HL-60 (cell line): Measurements from ENCODE around the gene TLL1.

Source experiments
- DNase-seq, 2 experiments: peaks; one replicate each; pipeline ENCODE4 v3.0.0-alpha.2; 2010 to 2020; ENCODE audit warnings: low read depth in 1 of 2, low spot score in 1 of 2
- H3K27ac ChIP-seq: fragments of 250-450 bp; sonication (Bioruptor Pico); replicated peaks from 2 replicates; pipeline ENCODE4 v1.5.1; 2020; ENCODE audit warnings: mild to moderate bottlenecking, moderate library complexity
- H3K27me3 ChIP-seq: fragments of 250-450 bp; sonication (Bioruptor Pico); 2 replicates; pipeline ENCODE4 v1.5.1; 2021; ENCODE audit warnings: mild to moderate bottlenecking, moderate library complexity; ENCODE audit not compliant: insufficient read depth, poor library complexity, severe bottlenecking
- H3K4me3 ChIP-seq: replicated peaks from 2 replicates; pipeline ENCODE4 v1.5.1; 2011; ENCODE audit warnings: mild to moderate bottlenecking, control low read depth, low read length; ENCODE audit not compliant: insufficient read depth
- CTCF ChIP-seq: IDR thresholded peaks from one replicate; pipeline ENCODE4 v1.5.1; 2011; ENCODE audit warnings: low read length, control low read depth, inconsistent platforms; ENCODE audit not compliant: insufficient read depth
- GABPA ChIP-seq: IDR thresholded peaks from 2 replicates; pipeline ENCODE4 v1.6.1; 2012; ENCODE audit warnings: low read depth
- POLR2AphosphoS5 ChIP-seq: IDR thresholded peaks from 2 replicates; pipeline ENCODE4 v1.6.1; 2012; ENCODE audit warnings: low read depth
- SPI1 ChIP-seq: IDR thresholded peaks from 2 replicates; pipeline ENCODE4 v1.6.1; 2012; ENCODE audit warnings: low read depth, mild to moderate bottlenecking, borderline replicate concordance
- TF ChIP-seq, protein P1 (sequence below): IDR thresholded peaks from 2 replicates; pipeline ENCODE4 v1.6.1; 2012; ENCODE audit warnings: low read depth; ENCODE audit not compliant: insufficient replicate concordance

TLL1 gene

DNA sequence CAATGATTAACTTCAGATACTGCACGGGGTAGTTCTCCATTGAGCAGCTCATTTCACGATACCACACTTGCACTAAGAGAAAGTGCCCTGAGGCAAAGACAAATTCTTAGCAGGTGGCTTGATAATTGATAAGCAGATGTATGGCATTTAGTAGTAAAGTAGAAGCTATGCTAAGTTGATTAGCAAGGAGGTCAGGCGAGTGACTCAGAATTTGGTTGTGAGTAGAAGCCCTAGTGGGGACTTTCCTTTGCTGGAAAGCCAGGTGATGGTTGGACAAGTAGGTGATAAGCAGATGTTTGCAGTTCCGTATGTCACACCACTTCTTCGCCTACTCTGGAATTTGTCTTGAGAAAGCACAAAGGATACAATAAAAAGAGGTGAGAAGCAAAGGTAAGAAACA, 58.7 kb downstream of the TLL1 start:
- H3K4me3 ChIP-seq = no peak overlapping the region
- H3K27me3 ChIP-seq = no peaks in the 10 kb centered on the region
- H3K27ac ChIP-seq = no peak overlapping the region
- no peak for DNase-seq
- TF ChIP-seq GABPA = no peak
- TF ChIP-seq SPI1 = no peak
- TF ChIP-seq, protein P1, sequence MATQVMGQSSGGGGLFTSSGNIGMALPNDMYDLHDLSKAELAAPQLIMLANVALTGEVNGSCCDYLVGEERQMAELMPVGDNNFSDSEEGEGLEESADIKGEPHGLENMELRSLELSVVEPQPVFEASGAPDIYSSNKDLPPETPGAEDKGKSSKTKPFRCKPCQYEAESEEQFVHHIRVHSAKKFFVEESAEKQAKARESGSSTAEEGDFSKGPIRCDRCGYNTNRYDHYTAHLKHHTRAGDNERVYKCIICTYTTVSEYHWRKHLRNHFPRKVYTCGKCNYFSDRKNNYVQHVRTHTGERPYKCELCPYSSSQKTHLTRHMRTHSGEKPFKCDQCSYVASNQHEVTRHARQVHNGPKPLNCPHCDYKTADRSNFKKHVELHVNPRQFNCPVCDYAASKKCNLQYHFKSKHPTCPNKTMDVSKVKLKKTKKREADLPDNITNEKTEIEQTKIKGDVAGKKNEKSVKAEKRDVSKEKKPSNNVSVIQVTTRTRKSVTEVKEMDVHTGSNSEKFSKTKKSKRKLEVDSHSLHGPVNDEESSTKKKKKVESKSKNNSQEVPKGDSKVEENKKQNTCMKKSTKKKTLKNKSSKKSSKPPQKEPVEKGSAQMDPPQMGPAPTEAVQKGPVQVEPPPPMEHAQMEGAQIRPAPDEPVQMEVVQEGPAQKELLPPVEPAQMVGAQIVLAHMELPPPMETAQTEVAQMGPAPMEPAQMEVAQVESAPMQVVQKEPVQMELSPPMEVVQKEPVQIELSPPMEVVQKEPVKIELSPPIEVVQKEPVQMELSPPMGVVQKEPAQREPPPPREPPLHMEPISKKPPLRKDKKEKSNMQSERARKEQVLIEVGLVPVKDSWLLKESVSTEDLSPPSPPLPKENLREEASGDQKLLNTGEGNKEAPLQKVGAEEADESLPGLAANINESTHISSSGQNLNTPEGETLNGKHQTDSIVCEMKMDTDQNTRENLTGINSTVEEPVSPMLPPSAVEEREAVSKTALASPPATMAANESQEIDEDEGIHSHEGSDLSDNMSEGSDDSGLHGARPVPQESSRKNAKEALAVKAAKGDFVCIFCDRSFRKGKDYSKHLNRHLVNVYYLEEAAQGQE = no peak
- no peak for TF ChIP-seq CTCF
- TF ChIP-seq POLR2AphosphoS5 = no peak

DNA sequence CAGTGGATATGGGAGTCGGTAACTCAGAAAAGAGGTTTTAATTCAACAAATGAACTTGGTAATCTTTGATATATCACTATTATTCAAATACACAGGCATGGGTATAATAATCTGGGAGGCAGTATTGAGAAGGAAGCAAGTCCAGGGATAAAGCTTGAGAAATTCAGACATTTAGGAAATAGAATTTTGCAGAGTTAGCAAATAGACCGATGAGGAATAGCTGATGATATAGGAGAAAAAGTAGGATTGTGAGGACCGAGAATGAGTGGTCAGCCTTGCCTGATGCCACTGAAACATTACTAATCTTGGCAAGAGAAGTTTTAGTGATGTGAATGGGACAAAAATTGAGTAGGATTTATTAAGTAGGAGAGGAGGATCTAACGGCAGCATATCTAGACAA, 71.9 kb downstream of the TLL1 start:
- TF ChIP-seq, protein P1 = no peak
- no peak for TF ChIP-seq GABPA
- no peak for TF ChIP-seq POLR2AphosphoS5
- no peak for TF ChIP-seq CTCF
- no peak for TF ChIP-seq SPI1
- Histone ChIP-seq H3K27ac (no peak overlapping the region), H3K4me3 (no peak overlapping the region), H3K27me3 (no peaks in the 10 kb centered on the region)
- DNase-seq = no peak

DNA sequence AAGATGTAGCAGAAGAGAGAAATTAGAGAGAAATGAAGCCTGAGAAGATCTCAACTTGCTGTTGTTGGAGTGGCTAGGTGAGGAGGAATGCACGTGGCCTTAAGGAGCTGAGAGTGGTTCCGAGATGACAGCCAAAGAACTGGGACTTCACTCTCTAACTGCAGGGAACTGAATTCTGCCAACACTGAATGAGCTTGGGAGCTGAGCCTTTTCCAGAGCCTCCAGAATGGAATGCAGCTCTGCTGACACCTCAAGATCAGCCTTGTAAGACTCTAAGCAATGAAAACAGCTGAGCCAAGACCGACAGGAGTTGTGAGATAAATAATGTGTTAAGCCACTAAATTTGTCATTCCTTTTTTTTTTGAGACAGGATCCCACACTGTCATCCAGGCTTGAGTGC, 73.0 kb downstream of the TLL1 start:
- no peak for DNase-seq
- H3K27me3 ChIP-seq = no peaks in the 10 kb centered on the region
- TF ChIP-seq POLR2AphosphoS5 = no peak
- no peak overlapping the region for H3K27ac ChIP-seq
- no peak overlapping the region for H3K4me3 ChIP-seq

DNA sequence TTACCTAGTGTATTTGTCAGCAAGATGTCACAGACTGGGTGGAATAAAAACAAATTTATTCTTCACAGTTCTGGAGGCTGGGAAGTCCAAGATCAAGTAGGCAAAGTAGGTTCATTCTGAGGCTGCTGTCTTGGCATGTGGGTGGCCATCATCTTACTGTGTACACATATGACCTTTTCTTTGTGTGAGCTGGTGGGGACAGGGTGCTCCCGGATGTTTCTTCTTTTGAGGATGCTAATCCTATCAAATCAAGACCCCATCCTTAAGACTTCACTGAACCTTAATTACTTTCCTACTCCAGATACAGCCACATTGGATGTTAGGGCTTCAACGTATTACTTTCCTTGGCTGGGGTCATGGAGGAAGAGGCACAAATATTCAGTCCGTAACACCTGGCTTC, 74.0 kb downstream of the TLL1 start:
- DNase-seq = no peak
- TF ChIP-seq, protein P1 = no peak
- TF ChIP-seq CTCF (no peak), POLR2AphosphoS5 (no peak), GABPA (no peak), SPI1 (no peak)
- no peak overlapping the region for H3K27ac ChIP-seq
- H3K27me3 ChIP-seq = no peaks in the 10 kb centered on the region
- no peak overlapping the region for H3K4me3 ChIP-seq
